Astrocyte (in vitro differentiated cells and primary cell): ENCODE data around the gene FGA.

Experiments
- CTCF ChIP-seq: IDR thresholded peaks from 2 replicates; pipeline ENCODE4 v1.5.1; 2011; ENCODE audit warnings: low read depth, mild to moderate bottlenecking, inconsistent platforms, low read length, moderate library complexity; ENCODE audit not compliant: insufficient read depth
- EZH2 ChIP-seq: IDR thresholded peaks from 2 replicates; pipeline ENCODE4 v1.6.1; 2012; ENCODE audit warnings: mild to moderate bottlenecking, low read length, inconsistent platforms; ENCODE audit not compliant: insufficient read depth

- no peak for TF ChIP-seq CTCF
- no peak for TF ChIP-seq EZH2
Observed at GRCh38 chr4:154549894-154550790, 40.4 kb downstream of the FGA start, which contains the start of gene PLRG1.
